ENCODE results near the gene PTH2. TPM values are rescaled to one million over a fixed set of nuclear protein-coding genes. Genes with fewer than 3 reads are reported as not detected.
A peak's percentile ranks its signal among the peaks of the same experiment; 100 is the strongest.

PTH2 gene
- polyA plus RNA-seq, 1 donor (not counting 4 experiments of a cell fraction or from before 2014, with no cell fraction given), result not detected

- Histone ChIP-seq H3K36me3 (ENCODE audit: control insufficient read depth in 2 of 2, extremely low read depth in 1 of 2, insufficient read depth in 2 of 2, low read length in 2 of 2) (peaks cover 0 to 5% of the 10 kb centered on the region in 2 experiments), H3K4me1 (ENCODE audit: control insufficient read depth, extremely low read depth, insufficient read depth, low read length) (peaks cover 7% of the 10 kb centered on the region), H3K9me3 (ENCODE audit: control insufficient read depth, low read depth, low read length) (no peaks in the 10 kb centered on the region), H3K4me3 (ENCODE audit: control insufficient read depth in 2 of 3, extremely low read depth in 1 of 3, insufficient read depth in 2 of 3, low read depth in 1 of 3, low read length in 3 of 3) (peak overlapping the region in 2 of 3 experiments; percentile 6 to 53), H3K79me2 (ENCODE audit: control insufficient read depth, insufficient read depth, low read length) (no peaks in the 10 kb centered on the region), H3K27ac (ENCODE audit: control insufficient read depth, insufficient read depth, low read length) (no peak overlapping the region), H3K4me2 (ENCODE audit: control insufficient read depth, extremely low read depth, insufficient read depth, low read depth, low read length) (peak overlapping the region; percentile 49), H3K9ac (ENCODE audit: control insufficient read depth, extremely low read depth, insufficient read depth, low read length) (no peak overlapping the region), H3K27me3 (ENCODE audit: control insufficient read depth, extremely low read depth, insufficient read depth, low read length) (peaks cover 51% of the 10 kb centered on the region), H4K20me1 (ENCODE audit: control insufficient read depth, extremely low read depth, insufficient read depth, low read length) (no peaks in the 10 kb centered on the region), H2AFZ (ENCODE audit: control insufficient read depth, low read length) (peak overlapping the region; percentile 17), H3K9me1 (ENCODE audit: control insufficient read depth, extremely low read depth, insufficient read depth, low read length) (no peaks in the 10 kb centered on the region)
- TF ChIP-seq EZH2 (IDR thresholded peaks at IDR 0.05; ENCODE audit: low read length) (no peak), CTCF (optimal IDR thresholded peaks at IDR 0.05 in 1 of 3, IDR thresholded peaks at IDR 0.05 in 1 of 3, conservative IDR thresholded peaks at IDR 0.05 in 1 of 3; ENCODE audit: extremely low read depth in 1 of 3, insufficient read depth in 2 of 3, low read length in 3 of 3) (no peak)
- dilution Hi-C loops (cut with MboI; ENCODE audit: extremely low pct_ligation_motif_present, low sequenced_read_pairs), result no loop called here
- FAIRE-seq (no peak), DNase-seq (ENCODE audit: low read depth, low spot score) (no peak)
These were observed 19.1 kb upstream of the PTH2 start for GRCh38 chr19:49442354-49442753.

- H3K79me2 ChIP-seq (ENCODE audit: control insufficient read depth, insufficient read depth, low read length), result no peaks in the 10 kb centered on the region
- no peaks in the 10 kb centered on the region for H3K9me1 ChIP-seq (ENCODE audit: control insufficient read depth, extremely low read depth, insufficient read depth, low read length)
- H3K4me3 ChIP-seq (ENCODE audit: control insufficient read depth in 2 of 3, extremely low read depth in 1 of 3, insufficient read depth in 2 of 3, low read depth in 1 of 3, low read length in 3 of 3), result peak overlapping the region in 2 of 3 experiments; percentile 6 to 53
- peaks cover 55% of the 10 kb centered on the region for H3K27me3 ChIP-seq (ENCODE audit: control insufficient read depth, extremely low read depth, insufficient read depth, low read length)
- H3K27ac ChIP-seq (ENCODE audit: control insufficient read depth, insufficient read depth, low read length), result no peak overlapping the region
- H2AFZ ChIP-seq (ENCODE audit: control insufficient read depth, low read length), result no peak overlapping the region
- no peak overlapping the region for H3K9ac ChIP-seq (ENCODE audit: control insufficient read depth, extremely low read depth, insufficient read depth, low read length)
- DNase-seq (ENCODE audit: low read depth, low spot score) (no peak), FAIRE-seq (no peak)
- H4K20me1 ChIP-seq (ENCODE audit: control insufficient read depth, extremely low read depth, insufficient read depth, low read length), result no peaks in the 10 kb centered on the region
- dilution Hi-C loops (cut with MboI; ENCODE audit: extremely low pct_ligation_motif_present, low sequenced_read_pairs), result no loop called here
- H3K36me3 ChIP-seq (ENCODE audit: control insufficient read depth in 2 of 2, extremely low read depth in 1 of 2, insufficient read depth in 2 of 2, low read length in 2 of 2), result peaks cover 0 to 5% of the 10 kb centered on the region in 2 experiments
- H3K4me1 ChIP-seq (ENCODE audit: control insufficient read depth, extremely low read depth, insufficient read depth, low read length), result peaks cover 7% of the 10 kb centered on the region
- no peaks in the 10 kb centered on the region for H3K9me3 ChIP-seq (ENCODE audit: control insufficient read depth, low read depth, low read length)
- TF ChIP-seq EZH2 (IDR thresholded peaks at IDR 0.05; ENCODE audit: low read length), result peak; percentile 61
- TF ChIP-seq CTCF (optimal IDR thresholded peaks at IDR 0.05 in 1 of 3, IDR thresholded peaks at IDR 0.05 in 1 of 3, conservative IDR thresholded peaks at IDR 0.05 in 1 of 3; ENCODE audit: extremely low read depth in 1 of 3, insufficient read depth in 2 of 3, low read length in 3 of 3), result no peak
- peak overlapping the region; percentile 49 for H3K4me2 ChIP-seq (ENCODE audit: control insufficient read depth, extremely low read depth, insufficient read depth, low read depth, low read length)
These were observed 18.7 kb upstream of the PTH2 start for GRCh38 chr19:49441960-49442350.

All from keratinocyte (primary cell).